ENCODE measurements around the gene NCEH1.

Gene NCEH1

GRCh38 chr3:172617013-172617706, 93.7 kb downstream of the NCEH1 start:
- Histone ChIP-seq H3K27me3 (ENCODE audit: insufficient read depth, insufficient read length) (no peaks in the 10 kb centered on the region), H3K4me3 (ENCODE audit: insufficient read length, low read depth) (no peak overlapping the region), H3K4me1 (ENCODE audit: insufficient read depth, insufficient read length) (no peaks in the 10 kb centered on the region), H3K9me3 (ENCODE audit: insufficient read depth, low read length) (peaks cover 15% of the 10 kb centered on the region; the same call in 1 of the 2 replicates), H3K36me3 (ENCODE audit: insufficient read depth, insufficient read length, low read length) (no peaks in the 10 kb centered on the region), H3K9ac (ENCODE audit: insufficient read length, low read depth) (no peak overlapping the region)
- TF ChIP-seq ZNF274 (IDR thresholded peaks at IDR 0.05; ENCODE audit: low read depth, low read length): no peak
- TF ChIP-seq SUZ12 (IDR thresholded peaks at IDR 0.05; ENCODE audit: extremely low read depth, insufficient read depth, insufficient read length): no peak
- no peak for TF ChIP-seq YY1 (IDR thresholded peaks at IDR 0.05; ENCODE audit: insufficient read depth, insufficient read length)
- no peak for DNase-seq (ENCODE audit: low read depth, low spot score)

- Histone ChIP-seq H3K36me3 (ENCODE audit: insufficient read depth, insufficient read length, low read length) (no peaks in the 10 kb centered on the region), H3K4me1 (ENCODE audit: insufficient read depth, insufficient read length) (no peaks in the 10 kb centered on the region), H3K9me3 (ENCODE audit: insufficient read depth, low read length) (peaks cover 15% of the 10 kb centered on the region; the same call in 1 of the 2 replicates), H3K4me3 (ENCODE audit: insufficient read length, low read depth) (no peak overlapping the region), H3K27me3 (ENCODE audit: insufficient read depth, insufficient read length) (no peaks in the 10 kb centered on the region), H3K9ac (ENCODE audit: insufficient read length, low read depth) (no peak overlapping the region)
- no peak for DNase-seq (ENCODE audit: low read depth, low spot score)
- TF ChIP-seq SUZ12 (IDR thresholded peaks at IDR 0.05; ENCODE audit: extremely low read depth, insufficient read depth, insufficient read length): no peak
- TF ChIP-seq YY1 (IDR thresholded peaks at IDR 0.05; ENCODE audit: insufficient read depth, insufficient read length): no peak
- TF ChIP-seq ZNF274 (IDR thresholded peaks at IDR 0.05; ENCODE audit: low read depth, low read length): no peak
These were observed 94.8 kb downstream of the NCEH1 start for GRCh38 chr3:172616031-172616461.

GRCh38 chr3:172615296-172615695, 95.6 kb downstream of the NCEH1 start:
- Histone ChIP-seq H3K9me3 (ENCODE audit: insufficient read depth, low read length) (peaks cover 15% of the 10 kb centered on the region; the same call in 1 of the 2 replicates), H3K9ac (ENCODE audit: insufficient read length, low read depth) (no peak overlapping the region), H3K4me1 (ENCODE audit: insufficient read depth, insufficient read length) (no peaks in the 10 kb centered on the region), H3K27me3 (ENCODE audit: insufficient read depth, insufficient read length) (no peaks in the 10 kb centered on the region), H3K36me3 (ENCODE audit: insufficient read depth, insufficient read length, low read length) (no peaks in the 10 kb centered on the region), H3K4me3 (ENCODE audit: insufficient read length, low read depth) (no peak overlapping the region)
- no peak for DNase-seq (ENCODE audit: low read depth, low spot score)
- TF ChIP-seq YY1 (IDR thresholded peaks at IDR 0.05; ENCODE audit: insufficient read depth, insufficient read length): no peak
- no peak for TF ChIP-seq ZNF274 (IDR thresholded peaks at IDR 0.05; ENCODE audit: low read depth, low read length)
- no peak for TF ChIP-seq SUZ12 (IDR thresholded peaks at IDR 0.05; ENCODE audit: extremely low read depth, insufficient read depth, insufficient read length)

- Histone ChIP-seq H3K36me3 (ENCODE audit: insufficient read depth, insufficient read length, low read length) (no peaks in the 10 kb centered on the region), H3K4me3 (ENCODE audit: insufficient read length, low read depth) (no peak overlapping the region), H3K27me3 (ENCODE audit: insufficient read depth, insufficient read length) (no peaks in the 10 kb centered on the region), H3K9me3 (ENCODE audit: insufficient read depth, low read length) (peaks cover 15% of the 10 kb centered on the region; the same call in 1 of the 2 replicates), H3K9ac (ENCODE audit: insufficient read length, low read depth) (no peak overlapping the region), H3K4me1 (ENCODE audit: insufficient read depth, insufficient read length) (no peaks in the 10 kb centered on the region)
- TF ChIP-seq YY1 (IDR thresholded peaks at IDR 0.05; ENCODE audit: insufficient read depth, insufficient read length) (no peak), SUZ12 (IDR thresholded peaks at IDR 0.05; ENCODE audit: extremely low read depth, insufficient read depth, insufficient read length) (no peak), ZNF274 (IDR thresholded peaks at IDR 0.05; ENCODE audit: low read depth, low read length) (no peak)
- DNase-seq (ENCODE audit: low read depth, low spot score): no peak
These were observed 96.3 kb downstream of the NCEH1 start for GRCh38 chr3:172614340-172615274.

- no peak overlapping the region for H3K4me3 ChIP-seq (ENCODE audit: insufficient read length, low read depth)
- no peak for TF ChIP-seq SUZ12 (IDR thresholded peaks at IDR 0.05; ENCODE audit: extremely low read depth, insufficient read depth, insufficient read length)
- no peak for TF ChIP-seq YY1 (IDR thresholded peaks at IDR 0.05; ENCODE audit: insufficient read depth, insufficient read length)
- no peak for TF ChIP-seq ZNF274 (IDR thresholded peaks at IDR 0.05; ENCODE audit: low read depth, low read length)
These were observed 97.0 kb downstream of the NCEH1 start for GRCh38 chr3:172613845-172614244.

GRCh38 chr3:172612871-172613678, 97.8 kb downstream of the NCEH1 start:
- TF ChIP-seq YY1 (IDR thresholded peaks at IDR 0.05; ENCODE audit: insufficient read depth, insufficient read length) (no peak), ZNF274 (IDR thresholded peaks at IDR 0.05; ENCODE audit: low read depth, low read length) (no peak), SUZ12 (IDR thresholded peaks at IDR 0.05; ENCODE audit: extremely low read depth, insufficient read depth, insufficient read length) (no peak)
- no peak for DNase-seq (ENCODE audit: low read depth, low spot score)
- Histone ChIP-seq H3K4me1 (ENCODE audit: insufficient read depth, insufficient read length) (no peaks in the 10 kb centered on the region), H3K36me3 (ENCODE audit: insufficient read depth, insufficient read length, low read length) (no peaks in the 10 kb centered on the region), H3K9me3 (ENCODE audit: insufficient read depth, low read length) (peaks cover 15% of the 10 kb centered on the region; the same call in 1 of the 2 replicates), H3K4me3 (ENCODE audit: insufficient read length, low read depth) (no peak overlapping the region), H3K9ac (ENCODE audit: insufficient read length, low read depth) (no peak overlapping the region), H3K27me3 (ENCODE audit: insufficient read depth, insufficient read length) (no peaks in the 10 kb centered on the region)

More at GRCh38 chr3:172613845-172614244, 97.0 kb downstream of the NCEH1 start:
- Histone ChIP-seq H3K9me3 (ENCODE audit: insufficient read depth, low read length) (peaks cover 15% of the 10 kb centered on the region; the same call in 1 of the 2 replicates), H3K9ac (ENCODE audit: insufficient read length, low read depth) (no peak overlapping the region), H3K27me3 (ENCODE audit: insufficient read depth, insufficient read length) (no peaks in the 10 kb centered on the region), H3K4me1 (ENCODE audit: insufficient read depth, insufficient read length) (no peaks in the 10 kb centered on the region), H3K36me3 (ENCODE audit: insufficient read depth, insufficient read length, low read length) (no peaks in the 10 kb centered on the region)
- no peak for DNase-seq (ENCODE audit: low read depth, low spot score)

Data from NT2/D1 (cell line).